Hematopoietic multipotent progenitor cell treated with erythropoietin and hydrocortisone succinate and interleukin-3 and kit ligand, for 15 days (in vitro differentiated cells): ENCODE results near the gene DHRSX.
"Not testable (repeated sequence)": the region's sequence is repeated elsewhere in the genome, so short reads cannot be mapped to it uniquely, and the experiment has no call there.

Source experiments
- DNase-seq: peaks from one replicate; pipeline ENCODE4 v3.0.0-alpha.2; 2015; ENCODE audit warnings: low spot score

DHRSX gene

DNA sequence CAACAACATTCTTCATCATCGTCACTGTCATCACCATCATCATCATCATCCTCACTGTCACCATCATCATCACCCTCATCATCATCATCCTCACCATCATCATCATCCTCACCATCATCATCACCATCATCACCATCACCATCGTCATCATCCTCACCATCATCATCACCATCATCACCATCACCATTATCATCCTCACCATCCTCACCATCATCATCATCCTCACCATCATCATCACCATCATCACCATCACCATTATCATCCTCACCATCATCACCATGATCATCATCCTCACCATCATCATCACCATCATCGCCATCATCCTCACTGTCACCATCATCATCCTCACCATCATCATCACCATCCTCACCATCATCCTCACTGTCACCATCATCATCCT, 18.9 kb upstream of the DHRSX start:
- DNase-seq: not testable (repeated sequence)

- no peak for DNase-seq
These were observed 16.3 kb upstream of the DHRSX start for GRCh38 chrX:2517055-2517454.

DNA sequence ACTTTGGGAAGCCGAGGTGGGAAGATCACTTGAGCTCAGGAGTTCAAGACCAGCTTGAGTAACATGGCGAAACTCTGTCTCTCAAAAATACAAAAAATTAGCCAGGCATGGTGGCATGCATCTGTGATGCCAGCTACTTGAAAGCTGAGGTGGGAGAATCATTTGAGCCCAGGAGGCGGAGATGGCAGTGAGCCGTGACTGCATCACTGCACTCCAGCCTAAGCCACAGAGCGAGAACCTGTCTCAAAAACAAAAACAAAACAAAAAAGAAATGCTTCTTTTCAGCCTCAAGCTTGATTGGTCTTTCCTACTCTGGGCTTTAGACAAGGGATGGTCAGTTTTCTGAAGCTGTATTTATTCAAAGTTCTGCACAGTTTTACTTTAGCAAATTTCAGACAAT, 15.8 kb upstream of the DHRSX start:
- no peak for DNase-seq

DNA sequence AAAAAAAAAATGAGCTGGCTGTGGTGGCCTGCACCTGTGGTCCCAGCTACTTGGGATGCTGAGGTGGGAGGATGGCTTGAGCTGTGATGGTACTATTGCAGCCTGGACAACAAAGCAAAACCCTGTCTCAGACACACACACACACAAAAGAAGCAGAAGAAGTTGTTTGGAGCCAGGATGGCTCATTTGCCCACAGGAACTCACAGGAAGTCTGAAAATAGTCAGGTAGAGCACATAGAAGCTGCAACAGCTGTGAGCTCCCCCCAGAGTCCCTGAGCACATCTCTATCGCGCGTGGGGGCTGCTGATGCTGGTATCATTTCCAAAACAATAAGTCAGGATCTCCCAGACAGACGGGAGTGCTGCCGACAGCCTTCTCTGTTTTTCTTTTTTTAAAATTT, 13.4 kb upstream of the DHRSX start:
- no peak for DNase-seq

DNA sequence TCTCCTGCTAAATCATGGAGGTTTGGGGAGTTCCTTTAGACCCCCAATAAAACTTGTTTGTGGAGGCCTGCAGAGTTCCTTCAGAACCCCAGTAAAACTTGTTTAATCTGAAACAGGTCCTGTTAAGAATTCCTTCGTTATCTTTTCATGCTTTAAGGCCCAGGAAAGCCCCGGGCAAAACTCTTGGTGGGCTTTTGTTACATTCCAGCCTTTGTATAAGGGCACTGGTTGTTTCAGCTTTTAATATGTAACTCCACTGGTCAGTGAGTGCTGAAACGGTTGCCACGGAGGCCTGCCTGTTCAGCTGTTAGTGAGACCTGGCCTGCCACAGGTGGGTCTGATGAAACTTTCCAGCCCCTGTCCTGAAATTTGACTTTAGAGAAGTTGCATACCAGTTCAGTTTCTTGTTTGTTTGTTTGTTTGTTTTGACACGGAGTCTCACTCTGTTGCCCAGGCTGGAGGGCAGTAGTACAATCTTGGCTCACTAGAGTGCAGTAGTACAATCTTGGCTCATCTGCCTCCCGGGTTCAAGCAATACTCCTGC, 12.4 kb upstream of the DHRSX start:
- DNase-seq: no peak

DNA sequence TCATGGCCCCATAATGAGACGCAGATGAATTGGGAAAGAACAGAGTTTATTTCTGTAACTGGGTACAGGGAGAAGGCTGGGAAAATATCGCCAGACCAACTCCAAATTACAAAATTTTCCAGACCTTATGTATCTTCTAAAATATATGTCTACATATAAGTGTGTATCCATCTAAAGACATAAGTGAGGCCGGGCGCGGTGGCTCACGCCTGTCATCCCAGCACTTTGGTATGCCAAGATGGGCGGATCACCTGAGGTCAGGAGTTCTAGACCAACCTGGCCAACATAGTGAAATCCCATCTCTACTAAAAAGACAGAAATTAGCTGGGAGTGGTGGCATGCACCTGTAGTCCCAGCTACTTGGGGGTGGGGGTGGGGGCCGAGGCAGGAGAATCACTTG, 11.7 kb upstream of the DHRSX start:
- no peak for DNase-seq

DNA sequence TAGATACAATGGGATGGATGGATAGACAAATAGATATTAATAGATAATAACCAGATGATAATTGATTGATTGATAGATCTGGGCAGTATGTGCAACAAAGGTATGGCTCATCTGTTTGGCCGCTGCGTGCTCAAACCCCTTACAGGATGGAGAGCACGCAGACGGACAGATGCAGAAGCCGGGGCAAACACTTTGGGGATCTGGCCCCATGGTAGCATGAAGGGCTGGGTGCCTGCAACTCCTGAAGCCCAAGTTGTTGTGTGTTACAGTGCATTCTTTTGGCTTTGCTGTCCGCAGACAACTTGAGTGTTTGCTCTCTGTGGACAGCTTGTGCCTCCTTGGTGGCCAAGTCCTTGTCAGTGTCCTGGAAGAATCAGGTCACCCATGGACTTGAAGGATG, 10.6 kb upstream of the DHRSX start:
- no peak for DNase-seq

- no peak for DNase-seq
These were observed 8.0 kb upstream of the DHRSX start for GRCh38 chrX:2508648-2509335.

DNA sequence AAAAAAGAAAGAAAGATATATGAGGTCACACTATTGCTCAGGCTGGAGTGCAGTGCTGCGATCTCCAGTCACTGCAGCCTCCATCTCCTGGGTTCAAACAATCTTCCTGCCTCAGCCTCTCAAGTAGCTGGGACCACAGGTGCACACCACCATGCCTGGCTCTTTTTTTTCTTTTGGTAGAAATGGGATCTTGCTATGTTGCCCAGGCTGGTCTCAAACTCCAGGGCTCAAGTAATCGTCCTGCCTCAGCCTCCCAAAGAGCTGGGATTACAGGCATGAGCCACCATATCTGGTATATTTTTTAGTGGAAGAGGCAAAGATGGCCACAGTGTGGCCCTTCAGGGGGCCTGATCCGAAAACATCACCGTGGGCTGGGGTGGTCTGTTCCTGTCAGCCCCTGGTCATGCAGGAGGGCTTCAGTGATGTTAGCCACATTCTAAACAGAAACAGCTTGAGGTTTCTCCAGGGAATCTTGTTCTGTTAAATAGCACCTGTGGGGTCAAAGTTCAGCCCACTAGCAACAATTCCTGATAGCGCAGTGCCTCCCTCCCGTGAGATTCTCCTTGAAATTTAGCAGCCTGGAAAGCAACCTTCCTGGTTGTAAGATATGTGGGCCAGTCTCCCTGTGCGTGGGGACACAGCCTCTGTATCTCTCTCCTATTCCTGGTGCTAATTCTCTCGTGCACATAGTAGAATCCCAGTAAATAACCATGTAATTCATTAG, 7.3 kb upstream of the DHRSX start:
- DNase-seq: no peak

DNA sequence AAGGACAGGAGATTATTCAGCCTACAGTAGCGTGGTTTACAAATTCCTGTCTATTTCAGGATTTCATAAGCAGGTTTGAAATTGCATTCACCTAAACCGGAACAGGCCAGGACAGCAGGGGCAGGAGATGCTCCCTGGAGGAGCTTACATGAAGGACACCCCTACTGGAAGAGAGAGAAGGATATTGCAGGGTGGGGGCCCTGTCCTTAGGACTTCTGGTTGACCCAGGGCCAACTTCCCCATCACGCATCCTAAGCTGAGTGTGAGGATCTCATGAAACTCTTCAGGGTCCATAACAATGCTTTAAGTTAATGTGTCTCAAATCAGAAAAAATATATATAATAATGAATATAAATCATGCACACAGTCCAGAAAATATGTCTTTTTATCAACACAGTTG, 6.4 kb upstream of the DHRSX start:
- DNase-seq: no peak

DNA sequence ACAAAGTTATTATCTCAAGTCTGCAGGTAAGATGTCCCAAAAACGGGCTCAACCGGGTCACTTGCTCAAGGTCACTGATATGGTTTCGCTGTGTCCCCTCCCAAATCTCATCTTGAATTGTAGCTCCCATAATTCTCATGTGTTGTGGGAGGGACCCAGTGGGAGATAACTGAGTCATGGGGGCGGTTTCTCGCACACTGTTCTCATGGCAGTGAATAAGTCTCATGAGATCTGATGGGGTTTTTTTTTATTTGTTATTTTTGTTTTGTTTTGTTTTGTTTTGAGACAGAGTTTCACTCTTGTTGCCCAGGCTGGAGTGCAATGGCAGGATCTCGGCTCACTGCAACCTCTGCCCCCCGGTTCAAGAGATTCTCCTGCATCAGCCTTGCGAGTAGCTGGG, 4.6 kb upstream of the DHRSX start:
- not testable (repeated sequence) for DNase-seq

- no peak for DNase-seq
These were observed 4.0 kb upstream of the DHRSX start for GRCh38 chrX:2504706-2505332.

- no peak for DNase-seq
These were observed 3.1 kb upstream of the DHRSX start for GRCh38 chrX:2503591-2504500.

DNA sequence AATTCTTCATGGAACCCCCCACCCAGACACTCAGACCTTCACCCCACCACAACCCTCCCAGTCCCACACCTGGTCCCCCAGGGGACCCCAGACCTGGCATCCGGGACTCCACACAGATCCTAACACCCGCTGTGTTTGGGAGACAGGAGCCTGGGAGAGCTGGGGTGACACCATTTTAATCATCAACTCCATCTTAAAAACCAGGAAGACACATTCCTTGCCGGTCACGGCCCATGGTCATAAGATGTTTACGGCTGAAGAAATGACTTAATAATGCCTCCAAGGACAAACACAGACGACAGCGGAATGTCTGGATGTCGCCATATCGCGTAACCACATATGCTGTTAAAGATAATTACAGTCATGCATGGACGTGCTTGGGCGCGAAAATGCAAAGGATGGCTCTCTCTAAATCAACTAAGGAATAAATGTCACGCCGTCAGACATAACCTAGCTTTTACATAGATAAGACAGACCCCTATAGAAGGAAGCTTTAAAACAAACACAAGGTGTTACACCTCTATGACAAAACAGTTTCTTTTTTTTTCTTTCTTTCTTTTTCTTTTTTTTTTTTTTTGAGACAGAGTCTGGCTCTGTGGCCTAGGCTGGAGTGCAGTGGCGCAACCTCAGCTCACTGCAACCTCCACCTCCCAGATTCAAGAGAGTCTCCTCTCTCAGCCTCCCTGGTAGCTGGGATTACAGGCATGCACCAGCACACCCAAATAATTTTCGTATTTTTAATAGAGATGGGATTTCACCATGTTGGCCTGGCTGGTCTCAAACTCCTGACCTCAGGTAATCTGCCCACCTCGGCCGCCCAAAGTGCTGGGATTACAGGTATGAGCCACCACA, 2.1 kb upstream of the DHRSX start:
- no peak for DNase-seq

DNA sequence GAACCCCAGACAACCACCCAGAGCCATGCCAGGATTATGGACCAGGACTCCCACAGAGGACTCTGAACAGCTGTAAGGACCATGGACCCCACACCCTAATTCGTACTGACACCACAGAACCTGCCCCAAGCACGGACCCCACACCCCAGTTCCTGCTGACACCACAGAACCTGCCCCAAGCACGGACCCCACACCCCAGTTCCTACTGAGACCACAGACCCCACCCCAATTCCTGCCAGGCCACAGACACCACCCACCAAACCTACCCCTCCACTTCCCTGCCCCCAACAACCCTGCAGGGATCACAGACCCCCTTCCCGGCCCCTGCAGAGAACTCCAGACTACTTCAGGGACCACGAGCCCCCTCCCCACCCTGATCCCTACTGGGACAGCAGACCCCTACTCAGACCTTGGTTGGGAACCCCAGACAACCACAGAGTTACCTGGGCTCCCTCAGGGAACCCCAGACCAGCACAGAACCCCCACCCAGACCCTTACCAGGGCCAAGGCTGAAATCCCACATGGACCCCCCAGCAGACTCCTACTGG, 1.4 kb upstream of the DHRSX start:
- DNase-seq: no peak

DNA sequence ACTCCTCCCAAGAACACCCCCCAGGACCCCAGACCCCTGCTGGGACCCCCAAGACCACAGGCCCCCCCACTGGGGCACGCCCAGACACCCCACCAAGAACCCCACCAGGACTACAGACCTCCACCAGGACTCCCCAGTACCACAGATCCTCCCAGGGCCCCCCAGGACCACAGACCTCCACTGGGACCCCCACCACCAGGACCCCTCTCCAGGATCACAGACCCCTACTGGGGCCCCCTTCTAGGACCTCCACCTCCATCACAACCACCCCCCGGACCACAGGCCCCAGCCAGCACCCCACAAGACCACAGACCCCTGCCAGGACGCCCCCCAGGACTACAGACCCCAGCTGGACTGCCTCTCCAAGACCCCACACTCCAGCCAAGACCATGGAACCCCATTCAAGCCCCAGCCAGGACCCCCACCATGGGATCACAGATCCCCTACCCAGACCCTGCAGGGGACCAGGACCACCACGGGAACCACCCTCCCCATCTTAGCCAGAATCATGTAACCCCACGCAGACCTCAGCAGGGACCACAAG, 855 bp upstream of the DHRSX start:
- DNase-seq: no peak

DNA sequence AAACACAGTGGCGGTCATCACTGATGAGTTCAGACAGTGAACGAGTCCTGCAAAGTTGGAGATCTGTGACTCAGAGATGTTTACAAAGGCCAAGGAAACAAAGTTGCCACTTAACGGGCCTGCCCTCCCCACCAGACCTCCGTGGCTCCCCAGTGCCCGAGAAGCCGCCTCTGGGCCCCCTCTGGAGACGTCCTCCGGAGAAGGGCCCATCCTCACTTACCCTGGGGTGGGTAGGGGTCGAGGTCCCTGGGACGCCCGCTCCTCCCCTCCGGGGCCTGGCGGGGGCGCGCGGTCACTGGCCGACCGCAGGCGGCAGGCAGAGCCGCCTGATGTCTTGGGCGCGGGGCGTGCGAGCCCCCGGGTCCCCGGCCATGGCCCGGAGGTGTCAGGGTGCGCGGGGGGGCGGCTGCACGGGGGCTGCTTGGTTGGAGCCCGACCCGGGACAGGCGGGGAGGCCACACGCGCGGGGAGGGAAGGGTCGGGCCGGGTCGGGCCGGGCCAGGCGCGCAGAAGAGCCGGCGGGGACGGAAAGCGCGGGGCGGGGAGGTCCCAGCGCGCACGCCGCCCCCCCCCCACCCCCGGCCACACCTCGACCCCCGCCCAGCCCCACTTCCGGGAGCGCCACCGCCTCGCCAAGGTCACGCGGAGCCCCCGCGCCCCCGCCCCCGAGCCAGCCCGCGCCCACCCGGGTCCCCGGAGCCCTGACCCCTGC, 529 bp downstream of the DHRSX start:
- DNase-seq: peak; percentile 13

GRCh38 chrX:2499507-2499906, 1.3 kb downstream of the DHRSX start:
- no peak for DNase-seq

GRCh38 chrX:2498781-2499302, 1.9 kb downstream of the DHRSX start:
- no peak for DNase-seq
